GM11168 (cell line): Measurements from ENCODE around the gene KXD1.
"Not testable (repeated sequence)": the region's sequence is repeated elsewhere in the genome, so short reads cannot be mapped to it uniquely, and the experiment has no call there.

Experiments
- in situ Hi-C: fragments of 300-500 bp; cut with MboI; formaldehyde crosslinking; loops from one replicate; pipeline ENCODE4 v1.12.0; 2022; ENCODE audit warnings: low sequenced_read_pairs; ENCODE audit not compliant: unreplicated experiment

Gene KXD1

DNA sequence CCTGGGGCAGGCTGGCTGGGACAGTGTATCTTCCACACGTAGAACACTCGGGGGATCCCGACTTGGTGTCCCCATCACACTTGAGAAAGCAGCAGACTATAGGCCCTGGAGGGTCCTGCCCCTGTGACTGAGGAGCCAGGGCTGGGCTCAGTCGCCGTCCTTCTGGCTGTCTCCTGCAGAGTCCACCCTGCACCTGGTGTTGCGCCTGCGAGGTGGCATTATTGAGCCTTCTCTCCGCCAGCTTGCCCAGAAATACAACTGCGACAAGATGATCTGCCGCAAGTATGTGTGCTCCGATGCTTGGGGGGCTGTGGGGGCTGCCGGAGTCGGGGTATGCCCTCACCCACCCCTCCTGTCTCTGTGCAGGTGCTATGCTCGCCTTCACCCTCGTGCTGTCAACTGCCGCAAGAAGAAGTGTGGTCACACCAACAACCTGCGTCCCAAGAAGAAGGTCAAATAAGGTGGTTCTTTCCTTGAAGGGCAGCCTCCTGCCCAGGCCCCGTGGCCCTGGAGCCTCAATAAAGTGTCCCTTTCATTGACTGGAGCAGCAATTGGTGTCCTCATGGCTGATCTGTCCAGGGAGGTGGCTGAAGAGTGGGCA lies 17.1 kb downstream of the KXD1 start:
- in situ Hi-C loops = no loop called here

DNA sequence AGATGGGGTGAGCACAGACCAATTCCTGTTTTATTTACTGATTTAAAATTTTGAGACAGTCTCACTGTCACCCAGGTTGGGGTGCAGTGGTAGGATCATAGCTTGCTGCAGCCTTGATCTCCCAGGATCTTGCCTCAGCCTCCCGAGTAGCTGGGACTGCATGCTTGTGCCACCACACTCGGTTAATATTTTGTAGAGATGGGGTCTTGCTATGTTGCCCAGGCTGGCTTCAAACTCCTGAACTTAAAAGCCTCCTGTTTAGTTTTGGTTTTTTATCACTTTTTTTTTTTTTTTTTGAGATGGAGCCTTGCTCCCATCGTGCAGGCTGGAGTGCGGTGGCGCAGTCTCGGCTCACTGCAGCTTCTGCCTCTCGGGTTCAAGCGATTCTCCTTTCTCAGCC lies 18.7 kb downstream of the KXD1 start:
- in situ Hi-C loops = no loop called here

DNA sequence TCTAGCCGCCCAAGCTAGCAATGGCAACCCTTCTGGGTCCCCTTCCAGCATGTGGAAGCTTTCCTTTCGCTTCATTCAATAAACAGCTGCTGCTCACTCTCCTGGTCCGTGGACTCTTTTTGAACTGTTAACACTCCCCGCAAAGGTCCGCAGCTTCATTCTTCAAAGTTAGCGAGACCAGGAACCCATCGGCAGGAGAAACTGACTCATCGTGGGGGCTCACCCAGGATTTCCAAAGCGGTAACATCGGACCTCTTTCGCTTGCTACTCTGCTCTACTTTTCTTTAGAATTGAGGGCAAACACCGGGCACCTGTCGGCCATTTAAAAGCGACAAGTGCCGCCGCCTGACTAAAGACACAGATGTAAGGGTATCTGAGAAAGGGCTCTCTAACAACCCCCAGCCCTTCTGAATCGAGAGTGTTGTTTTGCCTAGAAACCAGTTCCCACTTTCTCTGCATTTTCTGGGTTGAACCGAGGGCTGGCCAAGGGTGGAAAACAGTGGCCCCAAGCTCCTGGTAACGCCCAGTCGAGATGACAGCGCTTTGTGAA lies 19.8 kb downstream of the KXD1 start:
- in situ Hi-C loops = no loop called here

DNA sequence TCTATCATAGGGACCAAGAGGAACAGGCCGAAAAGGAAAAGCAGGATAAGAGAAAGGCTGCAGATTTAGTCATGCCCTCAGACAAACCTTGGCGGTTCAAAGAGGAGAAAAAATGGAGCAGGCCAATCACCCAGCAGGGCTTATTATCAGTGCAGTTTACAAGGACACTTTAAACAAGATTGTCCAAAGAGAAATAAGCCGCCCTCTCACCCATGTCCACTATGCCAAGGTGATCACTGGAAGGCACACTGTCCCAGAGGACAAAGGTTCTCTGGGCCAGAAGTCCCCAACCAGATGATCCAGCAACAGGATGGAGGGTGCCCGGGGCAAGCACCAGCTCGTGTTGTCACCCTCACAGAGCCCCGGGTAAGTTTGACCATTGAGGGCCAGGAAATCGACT lies 22.6 kb downstream of the KXD1 start:
- in situ Hi-C loops = no loop called here

DNA sequence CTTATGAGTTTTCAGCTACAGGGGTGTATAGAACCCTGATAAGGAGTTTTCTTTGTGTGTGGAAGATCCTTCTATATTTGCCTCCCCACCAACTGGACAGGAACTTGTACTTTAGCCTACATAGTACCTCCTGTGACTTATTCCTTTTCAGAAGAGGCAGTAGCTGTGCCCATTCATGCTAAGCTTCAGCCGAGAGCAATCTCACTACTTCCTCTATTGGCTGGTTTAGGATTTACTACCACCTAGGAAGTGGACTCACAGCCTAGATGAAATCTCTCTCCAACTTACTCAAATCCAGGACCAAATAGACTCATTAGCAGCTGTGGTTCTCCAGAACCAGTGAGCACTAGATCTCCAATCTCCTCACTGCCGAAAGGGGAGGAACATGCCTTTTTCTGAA lies 28.6 kb downstream of the KXD1 start:
- in situ Hi-C loops = no loop called here

DNA sequence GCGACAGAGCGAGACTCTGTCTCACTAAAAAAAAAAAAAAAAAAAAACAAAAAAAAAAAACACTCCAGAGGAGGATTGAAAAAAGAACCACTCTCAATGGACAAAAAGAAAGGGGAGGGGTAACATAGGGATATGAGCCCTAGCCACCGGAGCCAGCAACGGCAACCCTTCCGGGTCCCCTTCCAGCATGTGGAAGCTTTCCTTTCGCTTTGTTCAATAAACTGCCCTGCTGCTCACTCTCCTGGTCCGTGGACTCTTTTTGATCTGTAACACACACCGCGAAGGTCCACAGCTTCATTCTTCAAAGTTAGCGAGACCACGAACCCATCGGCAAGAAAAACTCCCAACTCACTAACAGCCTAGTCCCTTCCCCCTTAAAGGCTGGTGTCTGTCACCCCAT lies 29.9 kb downstream of the KXD1 start:
- in situ Hi-C loops = no loop called here

DNA sequence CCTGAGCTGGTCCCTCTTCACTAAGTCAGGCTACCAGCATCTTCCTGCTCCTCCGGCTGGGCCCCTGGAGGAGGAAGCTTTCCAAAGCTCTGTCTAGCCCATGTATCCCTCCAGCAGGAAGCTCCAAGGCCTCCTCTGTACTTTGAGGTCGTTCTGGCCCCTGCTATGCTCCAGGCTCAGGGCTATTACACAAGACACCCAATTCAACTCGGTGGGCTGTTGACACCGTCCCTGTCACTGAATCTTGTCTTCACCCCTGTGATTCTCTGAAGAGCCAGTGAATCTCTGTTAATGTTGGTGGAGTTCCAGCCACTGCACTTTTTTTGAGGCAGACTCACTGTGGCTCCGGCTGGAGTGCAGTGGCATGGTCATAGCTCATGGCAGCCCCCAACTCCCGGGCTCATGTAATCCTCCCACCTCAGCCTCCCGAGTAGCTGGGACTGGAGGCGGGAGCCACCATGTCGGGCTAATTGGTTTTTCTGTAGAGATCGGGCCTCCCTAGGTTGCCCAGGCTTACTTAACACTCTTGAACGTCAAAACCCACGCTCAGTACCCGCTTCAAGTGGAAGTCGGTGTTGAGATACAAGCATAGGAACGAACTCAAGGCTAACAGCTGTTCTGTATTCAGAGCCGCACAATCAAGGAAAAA lies 30.4 kb downstream of the KXD1 start:
- in situ Hi-C loops = no loop called here

DNA sequence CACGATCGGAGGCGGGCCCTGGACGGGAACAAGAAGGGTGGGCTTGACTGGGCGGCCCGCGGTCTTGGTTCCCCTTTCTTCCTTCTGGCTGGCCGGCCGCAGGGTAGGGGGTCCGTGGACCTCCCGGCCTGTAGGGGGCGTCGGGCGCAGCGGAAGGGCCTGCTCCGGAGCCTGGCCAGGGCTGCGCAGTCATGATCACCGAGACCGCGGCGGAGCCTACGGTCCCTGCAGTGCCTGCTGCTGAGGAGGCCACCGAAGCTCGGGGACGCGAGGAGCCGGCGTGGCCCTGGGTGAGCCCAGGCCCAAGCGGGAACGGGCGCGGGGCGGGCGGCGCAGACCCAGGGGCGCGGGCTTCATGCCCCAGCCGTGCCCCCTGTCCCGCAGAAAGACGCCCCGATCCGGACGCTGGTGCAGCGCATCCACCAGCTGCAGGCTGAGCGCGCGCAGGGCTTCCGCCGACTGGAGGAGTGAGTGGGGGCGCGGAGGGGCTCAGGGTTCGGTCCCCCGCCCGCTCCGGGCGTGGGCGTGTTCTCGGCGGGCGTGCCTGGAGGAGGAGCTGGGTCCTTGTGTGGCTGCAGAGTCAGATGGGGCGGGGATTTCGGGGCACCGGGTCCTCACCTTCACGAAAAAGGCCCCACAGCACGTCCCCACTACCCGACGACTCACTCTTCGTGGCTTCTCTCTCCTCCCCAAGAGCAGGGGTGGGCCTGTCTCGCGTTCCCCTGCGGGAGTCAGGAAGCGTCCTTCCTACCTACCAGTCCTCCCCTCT lies 31.1 kb downstream of the KXD1 start, which contains the start of gene REX1BD:
Gene REX1BD, plus strand, starts transcription at position 188 of the 769 bp plus-strand sequence. Its CDS starts 4 bp downstream, at position 192.
- in situ Hi-C loops = no loop called here

DNA sequence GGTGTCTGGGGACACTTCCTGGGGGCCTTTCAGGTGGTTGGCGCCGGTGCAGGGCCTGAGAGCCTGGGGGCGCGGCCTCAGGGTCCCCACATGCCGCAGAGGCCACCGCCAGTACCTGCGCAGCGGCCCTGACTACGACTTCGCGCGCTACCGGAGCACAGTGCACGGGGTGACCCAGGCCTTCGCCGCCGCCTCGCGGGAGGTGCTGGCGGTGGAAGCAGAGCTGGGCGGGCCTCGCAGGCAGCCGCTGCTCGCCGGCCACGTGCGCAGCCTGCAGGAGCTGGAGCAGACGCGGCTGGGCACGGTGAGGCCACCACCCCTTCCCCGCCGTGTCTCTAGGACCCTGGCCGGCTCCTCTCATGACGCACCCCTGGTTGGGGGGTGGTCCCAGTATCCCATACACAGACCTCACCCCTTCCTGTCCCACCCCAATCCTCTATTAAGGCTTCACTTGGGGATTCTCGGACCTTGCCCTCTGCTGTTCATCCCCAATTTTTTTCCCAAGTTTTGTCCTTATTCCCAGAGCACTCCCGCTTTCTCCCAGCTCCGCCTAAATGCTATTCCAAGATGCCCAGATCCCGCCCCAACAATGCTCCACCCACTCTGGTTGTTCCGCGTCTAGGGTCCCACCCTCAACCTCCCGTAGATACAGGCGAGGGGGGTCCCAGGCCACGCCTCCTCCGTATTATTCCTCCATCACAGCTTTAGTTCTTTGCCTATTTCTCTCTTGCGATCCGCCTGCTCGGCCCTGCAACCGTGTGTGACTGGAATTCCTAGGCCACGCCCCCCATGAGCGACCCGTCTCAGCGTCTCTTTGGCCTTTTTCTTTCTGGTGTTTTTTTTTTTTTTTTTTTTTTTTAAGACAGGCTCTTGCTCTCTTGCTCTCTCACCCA lies 32.0 kb downstream of the KXD1 start:
- in situ Hi-C loops = no loop called here

DNA sequence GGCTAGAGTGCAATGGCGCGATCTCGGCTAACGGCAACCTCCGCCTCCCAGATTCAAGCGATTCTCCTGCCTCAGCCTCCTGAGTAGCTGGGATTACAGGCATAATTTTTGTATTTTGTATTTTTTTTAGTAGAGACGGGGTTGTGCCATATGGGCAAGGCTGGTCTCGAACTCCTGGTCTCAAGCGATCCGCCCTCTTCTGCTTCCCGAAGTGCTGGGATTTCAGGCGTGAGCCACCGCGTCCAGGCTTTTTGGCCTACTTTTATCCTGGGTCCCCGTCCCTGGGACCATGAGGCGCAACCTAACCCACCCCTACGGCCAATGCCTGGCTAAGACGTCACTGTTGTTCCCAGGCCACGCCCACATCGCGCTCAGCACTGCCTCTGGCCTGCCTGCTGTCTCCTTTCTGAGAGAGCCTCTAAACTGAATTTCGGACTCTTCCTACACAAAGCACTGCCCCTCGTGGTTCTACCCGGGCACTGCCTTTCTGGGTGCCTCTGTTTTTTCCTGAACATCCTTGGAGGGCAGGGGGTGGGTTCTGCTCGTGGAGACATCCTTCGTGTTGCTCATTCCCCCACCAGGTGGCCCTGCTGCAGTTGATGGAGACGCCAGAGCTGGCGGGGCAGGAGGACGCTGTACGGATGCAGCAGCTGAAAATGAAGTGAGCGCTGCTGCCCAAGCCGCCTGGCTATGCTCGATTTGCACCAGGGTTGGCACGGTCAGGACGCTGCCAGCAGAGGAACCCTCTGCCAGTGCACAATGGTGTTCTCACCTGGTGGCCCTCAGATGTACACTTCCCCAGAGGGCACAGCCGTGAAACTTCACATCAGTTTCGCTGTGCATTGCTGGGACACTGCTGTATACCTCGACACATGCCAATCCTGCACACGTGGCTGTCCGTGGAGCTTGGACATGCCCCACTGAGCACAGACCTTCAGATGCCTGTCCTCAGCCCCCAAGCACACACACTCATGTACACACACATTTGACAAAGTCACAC lies 32.9 kb downstream of the KXD1 start:
- in situ Hi-C loops = no loop called here

DNA sequence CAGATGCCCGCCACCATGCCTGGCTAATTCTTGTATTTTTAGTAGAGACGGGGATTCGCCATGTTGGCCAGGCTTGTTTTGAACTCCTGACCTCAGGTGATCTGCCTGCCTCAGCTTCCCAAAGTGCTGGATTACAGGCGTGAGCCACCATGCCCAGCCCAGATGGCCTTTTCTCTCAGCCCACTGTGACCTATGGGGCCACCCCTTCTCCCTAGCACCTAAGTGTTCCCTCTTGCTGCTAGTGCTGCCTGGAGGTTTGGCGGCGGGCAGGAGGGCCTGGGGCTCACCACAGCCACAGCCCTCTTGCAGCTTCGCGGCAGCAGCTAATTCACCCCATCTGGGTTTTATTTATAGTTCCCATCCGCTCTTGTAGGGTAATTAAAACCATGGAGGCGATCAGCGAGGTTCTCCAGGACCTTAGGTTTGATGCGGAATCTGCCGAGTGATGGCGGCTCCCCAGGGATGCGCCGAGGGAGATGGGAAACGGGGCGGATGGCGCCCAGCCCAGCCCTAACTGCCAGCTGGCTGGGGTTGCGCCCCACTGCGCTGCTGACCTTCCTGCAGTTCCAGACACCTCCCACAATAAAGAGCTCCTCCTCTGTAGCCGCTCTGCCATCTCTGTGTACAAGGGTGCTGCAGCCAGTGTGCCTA lies 34.2 kb downstream of the KXD1 start:
- in situ Hi-C loops = no loop called here

DNA sequence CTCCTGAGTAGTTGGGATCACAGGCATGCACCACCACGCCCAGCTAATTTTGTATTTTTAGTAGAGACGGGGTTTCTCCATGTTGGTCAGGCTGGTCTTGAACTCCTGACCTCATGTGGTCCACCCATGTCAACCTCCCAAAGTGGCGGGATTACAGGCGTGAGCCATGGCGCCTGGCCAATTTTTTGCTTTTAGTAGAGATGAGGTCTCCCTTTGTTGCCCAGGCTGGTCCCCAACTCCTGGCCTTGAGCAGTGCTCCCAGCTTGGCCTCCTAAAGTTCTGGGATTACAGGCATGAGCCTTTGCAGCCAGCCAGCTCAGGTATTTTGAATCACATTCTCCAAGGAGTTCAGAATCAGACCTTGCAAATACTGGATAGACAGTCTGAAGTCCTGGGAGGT lies 35.1 kb downstream of the KXD1 start:
- in situ Hi-C loops = not testable (repeated sequence)

DNA sequence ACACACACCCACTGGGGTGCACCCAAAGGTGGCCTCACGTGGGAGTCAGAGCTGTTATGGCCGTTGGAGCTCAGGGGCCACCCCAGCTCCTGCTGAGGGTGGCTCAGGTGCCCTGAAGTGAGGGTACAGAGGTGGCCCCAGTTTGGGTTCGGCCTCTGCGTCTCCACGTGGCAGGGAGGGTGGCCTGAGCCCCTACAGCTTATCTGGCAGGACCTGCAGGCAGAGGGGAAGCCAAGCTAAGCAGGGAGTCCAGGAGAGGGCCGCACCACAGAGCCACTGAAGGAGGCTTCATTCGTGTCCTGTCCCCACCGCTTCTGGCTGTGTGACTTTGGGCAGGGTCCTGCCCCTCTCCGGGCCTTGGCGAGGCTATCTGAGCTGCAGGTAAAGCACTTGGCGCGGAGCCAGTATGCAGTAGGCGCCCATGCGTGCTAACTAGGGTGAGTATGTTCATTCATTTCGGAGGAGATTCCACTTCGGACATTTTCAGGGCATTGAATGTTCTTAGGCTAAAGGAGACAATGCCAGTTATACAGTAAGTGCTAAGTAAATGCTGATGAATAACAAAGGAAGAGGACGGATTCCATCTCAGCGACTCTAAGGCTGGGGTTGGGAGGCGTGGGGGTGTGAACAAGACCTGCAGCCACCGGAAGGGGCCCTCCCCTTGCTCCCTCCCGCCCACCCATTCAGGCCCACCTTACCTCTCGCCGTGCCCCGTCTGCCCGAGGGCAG lies 35.9 kb downstream of the KXD1 start:
- in situ Hi-C loops = no loop called here

DNA sequence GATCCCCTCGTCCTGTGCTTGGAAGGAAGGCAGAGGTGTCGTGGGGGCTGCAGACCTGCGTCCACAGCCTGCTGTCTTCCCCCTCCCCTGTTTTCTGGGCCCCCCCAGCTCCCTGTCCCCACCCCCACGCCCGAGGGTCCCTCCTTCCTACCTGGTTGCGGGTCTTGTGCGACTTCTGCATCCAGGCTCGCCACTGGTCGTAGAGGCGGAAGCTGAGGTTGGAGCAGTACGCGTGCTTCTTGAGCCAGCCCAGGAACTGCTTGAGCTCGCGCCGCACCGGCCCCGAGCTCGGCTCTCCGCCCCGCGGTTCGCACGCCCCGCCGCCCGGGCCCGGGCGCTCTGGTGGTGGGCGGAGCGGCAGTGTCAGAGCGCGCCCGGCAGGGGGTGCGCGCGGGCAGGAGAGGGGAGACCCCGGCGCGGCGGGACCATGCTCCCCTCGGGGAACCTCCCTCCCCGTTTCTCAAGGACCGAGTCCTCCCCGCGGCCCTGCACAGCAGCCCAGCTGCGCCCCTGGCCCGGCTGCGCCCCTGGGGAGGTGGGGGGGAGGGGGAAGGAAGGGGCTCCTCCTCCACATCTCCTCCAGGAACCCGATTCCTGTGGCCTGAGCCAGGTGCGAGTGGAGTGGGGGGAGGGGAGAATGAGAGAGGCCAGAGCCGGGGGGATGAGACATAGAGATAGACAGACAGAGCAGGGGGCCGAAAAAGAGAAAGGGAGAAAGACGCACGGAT lies 36.6 kb downstream of the KXD1 start:
- in situ Hi-C loops = no loop called here

DNA sequence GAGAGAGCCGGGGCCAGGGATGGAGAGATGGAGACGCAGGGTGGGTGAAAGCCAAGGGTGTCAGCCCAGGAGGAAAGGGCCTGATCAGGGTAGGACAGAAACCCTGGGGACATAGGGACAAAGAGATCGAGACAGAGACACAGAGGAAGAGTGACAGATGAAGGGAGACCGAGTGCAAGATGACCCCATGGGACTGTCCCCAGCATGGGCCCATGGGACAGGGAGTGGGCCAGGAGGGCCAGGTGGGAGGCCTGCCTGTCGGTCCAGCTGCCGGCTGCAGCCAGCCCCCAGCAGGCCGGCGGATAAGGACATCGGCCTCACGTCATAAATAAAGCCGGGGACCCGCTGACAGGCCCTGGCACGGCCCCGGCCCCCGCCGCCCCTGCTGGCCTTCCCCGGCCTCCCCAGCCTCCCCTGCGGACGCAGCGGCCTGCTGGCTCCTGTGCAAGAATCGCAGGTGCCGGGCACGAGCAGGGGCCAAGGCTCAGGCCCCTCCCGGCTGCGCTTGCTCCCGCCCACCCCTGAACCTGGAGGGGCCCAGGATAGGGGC lies 37.2 kb downstream of the KXD1 start:
- in situ Hi-C loops = no loop called here

DNA sequence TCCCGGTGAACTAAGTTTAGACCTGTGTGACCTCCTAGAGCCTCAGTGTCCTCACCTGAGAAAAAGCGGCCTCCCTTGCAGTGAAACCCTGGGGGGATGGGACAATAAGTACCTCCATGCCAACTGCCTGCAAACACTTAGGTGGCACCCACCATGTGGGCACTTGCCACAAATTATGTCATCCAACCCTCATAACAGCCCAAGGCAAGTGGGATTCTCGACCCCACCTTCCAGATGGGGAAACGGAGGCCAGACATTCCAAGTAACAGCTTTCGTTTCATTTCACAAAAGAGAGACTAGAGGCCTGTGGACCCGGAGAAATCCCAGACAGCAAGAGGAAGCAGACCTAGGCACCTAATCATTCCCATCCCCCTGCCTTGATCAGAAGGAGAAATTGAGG lies 37.8 kb downstream of the KXD1 start:
- in situ Hi-C loops = no loop called here

DNA sequence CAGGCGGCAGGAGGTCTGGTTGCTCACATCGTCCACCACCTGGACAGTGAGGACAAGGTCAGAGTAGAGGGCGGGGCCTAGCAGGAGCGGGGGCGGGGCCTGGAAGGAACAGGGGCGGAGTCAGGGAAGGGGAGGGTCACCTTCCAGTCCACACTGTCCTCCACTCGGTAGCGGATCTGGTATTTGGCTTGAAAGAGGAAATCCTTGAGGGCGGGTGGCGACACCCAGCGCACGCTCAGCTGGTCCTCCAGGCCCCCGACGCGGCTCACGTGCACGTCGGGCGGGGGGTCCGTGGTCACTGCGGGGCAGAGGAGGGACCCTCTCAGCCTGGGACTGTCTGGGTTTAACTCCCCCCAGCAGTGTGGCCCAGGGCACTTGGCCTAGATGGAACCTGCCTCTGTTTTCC lies 39.1 kb downstream of the KXD1 start:
- in situ Hi-C loops = no loop called here
